PFSK-1 (cell line): ENCODE measurements around the gene RHPN2.

Source experiments
- POLR2AphosphoS5 ChIP-seq: IDR thresholded peaks from 2 replicates; pipeline ENCODE4 v1.6.1; 2012; ENCODE audit warnings: low read depth, mild to moderate bottlenecking, control low read depth, low read length, moderate library complexity
- SIN3A ChIP-seq: IDR thresholded peaks from 2 replicates; pipeline ENCODE4 v1.6.1; 2012; ENCODE audit warnings: mild to moderate bottlenecking, low read length, moderate library complexity, borderline replicate concordance; ENCODE audit not compliant: insufficient read depth

DNA sequence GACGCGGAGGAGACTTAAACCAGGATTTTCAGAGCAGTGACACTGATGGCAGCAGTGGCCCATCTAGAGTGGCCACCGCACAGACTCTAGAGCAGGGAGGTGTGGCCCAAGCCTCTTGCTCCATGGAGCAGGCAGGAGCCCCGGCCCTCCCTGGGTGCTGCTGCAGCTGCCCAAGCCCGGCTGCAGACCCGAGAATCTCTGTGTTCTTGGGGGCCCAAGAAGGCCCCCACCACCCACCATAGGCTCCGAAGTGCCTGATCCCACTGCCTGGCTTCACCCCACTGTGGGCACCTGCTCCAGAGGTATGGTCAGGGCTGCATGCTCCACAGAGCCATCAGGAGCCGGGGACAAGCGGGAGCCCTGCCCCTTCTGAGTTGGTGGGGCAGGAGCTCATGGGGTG is 129.1 kb downstream of the RHPN2 start:
- TF ChIP-seq POLR2AphosphoS5: no peak
- no peak for TF ChIP-seq SIN3A
